ENCODE data around the gene CFAP54. TPM values are rescaled to one million over a fixed set of nuclear protein-coding genes. Genes with fewer than 3 reads are reported as not detected.

Gene CFAP54
- total RNA-seq, 1 experiment from 2014 or later, result 0.64 TPM

DNA sequence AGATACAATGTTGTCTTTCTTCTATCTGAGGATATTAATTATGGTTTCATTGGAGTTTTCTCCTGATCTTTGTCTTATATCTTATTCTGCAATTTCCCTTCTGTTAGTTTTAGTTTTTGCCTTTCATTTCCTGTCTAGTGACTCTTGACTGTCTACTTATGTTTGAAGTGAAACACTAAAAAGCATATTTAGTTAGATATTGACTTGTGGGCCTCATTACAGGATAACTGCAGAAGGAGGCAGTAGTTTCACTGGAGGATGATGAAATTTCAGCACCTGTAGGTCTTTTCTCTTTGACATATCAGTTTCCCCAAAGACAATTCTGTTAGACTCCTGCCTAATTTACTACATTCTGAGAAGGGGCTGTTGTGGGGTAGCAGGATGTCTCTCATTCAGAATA is 320.1 kb downstream of the CFAP54 start:
- H3K36me3 ChIP-seq (ENCODE audit: control insufficient read depth, insufficient read depth, low read length), result no peaks in the 10 kb centered on the region
- no peak for ATAC-seq
- no peaks in the 10 kb centered on the region for H3K27me3 ChIP-seq (ENCODE audit: control insufficient read depth, insufficient read depth, low read length)
- POLR2A ChIA-PET, result no interaction called here
- no peak overlapping the region for H3K4me3 ChIP-seq (ENCODE audit: low read depth in 2 of 2, low read length in 2 of 2)
- no peak overlapping the region for H3K27ac ChIP-seq (ENCODE audit: low read length)
- H3K9me3 ChIP-seq (ENCODE audit: control insufficient read depth, insufficient read depth, low read depth, low read length), result no peaks in the 10 kb centered on the region
- intact Hi-C loops (cut with micrococcal nuclease; ENCODE audit: unreplicated experiment), result no loop called here
- H3K4me1 ChIP-seq (ENCODE audit: control insufficient read depth, insufficient read depth, low read length), result no peaks in the 10 kb centered on the region
- no peak for DNase-seq (ENCODE audit: low read depth, low spot score)
- no peak for TF ChIP-seq REST (IDR thresholded peaks at IDR 0.05; ENCODE audit: insufficient read depth in 1 of 2, low read depth in 2 of 2, low read length in 1 of 2)
- TF ChIP-seq POLR2AphosphoS5 (IDR thresholded peaks at IDR 0.05; ENCODE audit: low read depth, low read length), result no peak
- no peak for TF ChIP-seq TCF7L2 (IDR thresholded peaks at IDR 0.05; ENCODE audit: low read depth, low read length)
- no peak for TF ChIP-seq SIN3A (IDR thresholded peaks at IDR 0.05; ENCODE audit: borderline replicate concordance, insufficient read depth, low read depth, low read length)
- TF ChIP-seq, protein P1, sequence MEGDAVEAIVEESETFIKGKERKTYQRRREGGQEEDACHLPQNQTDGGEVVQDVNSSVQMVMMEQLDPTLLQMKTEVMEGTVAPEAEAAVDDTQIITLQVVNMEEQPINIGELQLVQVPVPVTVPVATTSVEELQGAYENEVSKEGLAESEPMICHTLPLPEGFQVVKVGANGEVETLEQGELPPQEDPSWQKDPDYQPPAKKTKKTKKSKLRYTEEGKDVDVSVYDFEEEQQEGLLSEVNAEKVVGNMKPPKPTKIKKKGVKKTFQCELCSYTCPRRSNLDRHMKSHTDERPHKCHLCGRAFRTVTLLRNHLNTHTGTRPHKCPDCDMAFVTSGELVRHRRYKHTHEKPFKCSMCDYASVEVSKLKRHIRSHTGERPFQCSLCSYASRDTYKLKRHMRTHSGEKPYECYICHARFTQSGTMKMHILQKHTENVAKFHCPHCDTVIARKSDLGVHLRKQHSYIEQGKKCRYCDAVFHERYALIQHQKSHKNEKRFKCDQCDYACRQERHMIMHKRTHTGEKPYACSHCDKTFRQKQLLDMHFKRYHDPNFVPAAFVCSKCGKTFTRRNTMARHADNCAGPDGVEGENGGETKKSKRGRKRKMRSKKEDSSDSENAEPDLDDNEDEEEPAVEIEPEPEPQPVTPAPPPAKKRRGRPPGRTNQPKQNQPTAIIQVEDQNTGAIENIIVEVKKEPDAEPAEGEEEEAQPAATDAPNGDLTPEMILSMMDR (IDR thresholded peaks at IDR 0.05), result no peak
- BruUV-seq (replicated peaks), result no TSS peak
- in situ Hi-C loops (cut with HindIII; ENCODE audit: low pct_unique_long_range_greater_than_20kb, low sequenced_read_pairs), result no loop called here
- CTCF ChIA-PET, result no interaction called here

GRCh38 chr12:96810057-96810456 is 320.7 kb downstream of the CFAP54 start:
- ChIA-PET POLR2A (no interaction called here), CTCF (no interaction called here)
- H3K9me3 ChIP-seq (ENCODE audit: control insufficient read depth, insufficient read depth, low read depth, low read length), result no peaks in the 10 kb centered on the region
- no peak for DNase-seq (ENCODE audit: low read depth, low spot score)
- no peaks in the 10 kb centered on the region for H3K4me1 ChIP-seq (ENCODE audit: control insufficient read depth, insufficient read depth, low read length)
- H3K36me3 ChIP-seq (ENCODE audit: control insufficient read depth, insufficient read depth, low read length), result no peaks in the 10 kb centered on the region
- no peak for TF ChIP-seq REST (IDR thresholded peaks at IDR 0.05; ENCODE audit: insufficient read depth in 1 of 2, low read depth in 2 of 2, low read length in 1 of 2)
- no peak for TF ChIP-seq TCF7L2 (IDR thresholded peaks at IDR 0.05; ENCODE audit: low read depth, low read length)
- TF ChIP-seq, protein P1 (IDR thresholded peaks at IDR 0.05), result no peak
- TF ChIP-seq SIN3A (IDR thresholded peaks at IDR 0.05; ENCODE audit: borderline replicate concordance, insufficient read depth, low read depth, low read length), result no peak
- no peak for TF ChIP-seq POLR2AphosphoS5 (IDR thresholded peaks at IDR 0.05; ENCODE audit: low read depth, low read length)
- H3K27me3 ChIP-seq (ENCODE audit: control insufficient read depth, insufficient read depth, low read length), result no peaks in the 10 kb centered on the region
- ATAC-seq, result no peak
- no TSS peak for BruUV-seq (replicated peaks)
- intact Hi-C loops (cut with micrococcal nuclease; ENCODE audit: unreplicated experiment), result no loop called here
- no peak overlapping the region for H3K27ac ChIP-seq (ENCODE audit: low read length)
- H3K4me3 ChIP-seq (ENCODE audit: low read depth in 2 of 2, low read length in 2 of 2), result no peak overlapping the region
- in situ Hi-C loops (cut with HindIII; ENCODE audit: low pct_unique_long_range_greater_than_20kb, low sequenced_read_pairs), result no loop called here
